MM.1S (cell line): Measurements from ENCODE around the gene ZNF568.

Experiments used
- CTCF ChIP-seq: fragments of 300-600 bp; sonication (generic); IDR thresholded peaks from 2 replicates; pipeline ENCODE4 v1.5.1; 2016; ENCODE audit warnings: antibody characterized with exemption, low read length, mixed read lengths
- EZH2 ChIP-seq: fragments of 300-600 bp; sonication (generic); optimal IDR thresholded peaks from 2 replicates; pipeline ENCODE3; 2017; ENCODE audit warnings: low read depth, mild to moderate bottlenecking, antibody characterized with exemption, low read length, mixed read lengths
- EZH2phosphoT487 ChIP-seq: fragments of 300-600 bp; sonication (generic); IDR thresholded peaks from 2 replicates; pipeline ENCODE4 v1.6.1; 2018; ENCODE audit warnings: antibody characterized with exemption, low read length

- TF ChIP-seq CTCF (no peak), EZH2 (no peak), EZH2phosphoT487 (no peak)
Measured at GRCh38 chr19:36997843-36998235, 81.7 kb downstream of the ZNF568 start.
